Tibial artery (tissue), 4 donors: Measurements from ENCODE around the gene SLC3A2.

ENCODE experiments used
- DNase-seq, 2 donors: peaks; one replicate each; pipeline ENCODE4 v3.0.0-alpha.2; 2019
- H3K27ac ChIP-seq, 2 donors: fragments of 200-600 bp; sonication (generic) in 1 of 2; 1 replicate in 1 of 2; 2 replicates in 1 of 2; pipeline ENCODE4 v1.5.1; 2018 to 2019; ENCODE audit warnings: mild to moderate bottlenecking in 1 of 2
- H3K27me3 ChIP-seq, 2 donors: fragments of 200-600 bp; sonication (generic) in 1 of 2; one replicate each; pipeline versions ENCODE4 v1.5.1 to v1.6.0; 2016 to 2019
- H3K36me3 ChIP-seq, 3 donors: fragments of 200-600 bp; sonication (generic) in 2 of 3; one replicate each; pipeline ENCODE4 v1.5.1; 2016 to 2019; ENCODE audit warnings: mild to moderate bottlenecking in 2 of 3
- H3K4me1 ChIP-seq, 4 donors: fragments of 200-600 bp; sonication (generic) in 2 of 4; 1 replicate in 3 of 4; 2 replicates in 1 of 4; pipeline ENCODE4 v1.5.1; 2016 to 2019
- H3K4me3 ChIP-seq, 2 donors: fragments of 200-600 bp; sonication (generic) in 1 of 2; 1 replicate in 1 of 2; 2 replicates in 1 of 2; pipeline ENCODE4 v1.5.1; 2018 to 2019; ENCODE audit warnings: mild to moderate bottlenecking in 2 of 2
- H3K9me3 ChIP-seq, 3 donors: fragments of 200-600 bp; sonication (generic) in 1 of 3; one replicate each; pipeline ENCODE4 v1.5.1; 2016 to 2019
- CTCF ChIP-seq, 2 experiments: fragments of 200-600 bp in 1 of 2; fragments of 450-650 bp in 1 of 2; IDR thresholded peaks; one replicate each; pipeline ENCODE4 v1.5.1; 2017 to 2019; ENCODE audit warnings: antibody characterized with exemption in 2 of 2, mild to moderate bottlenecking in 1 of 2, moderate library complexity in 1 of 2
- intact Hi-C: fragments of 100-400 bp; cut with DNase I; formaldehyde crosslinking; loops from one replicate; pipeline ENCODE4 v1.15.0; 2023; ENCODE audit warnings: low total_unique reads

The SLC3A2 gene

GRCh38 chr11:62843466-62843865 is 37.2 kb upstream of the SLC3A2 start:
- Histone ChIP-seq H3K4me1 (peaks cover 0 to 22% (median 9%) of the 10 kb centered on the region in 4 donors), H3K27ac (no peak overlapping the region), H3K36me3 (no peaks in the 10 kb centered on the region), H3K4me3 (no peak overlapping the region), H3K27me3 (no peaks in the 10 kb centered on the region), H3K9me3 (no peaks in the 10 kb centered on the region)
- no peak for DNase-seq
- TF ChIP-seq CTCF (IDR thresholded peaks at IDR 0.05): no peak
- intact Hi-C loops: no loop called here

GRCh38 chr11:62844154-62844553 is 36.5 kb upstream of the SLC3A2 start:
- no peaks in the 10 kb centered on the region for H3K9me3 ChIP-seq
- H3K4me3 ChIP-seq: no peak overlapping the region
- H3K4me1 ChIP-seq: peaks cover 0 to 16% (median 5%) of the 10 kb centered on the region in 4 donors
- TF ChIP-seq CTCF (IDR thresholded peaks at IDR 0.05): no peak
- intact Hi-C loops: no loop called here
- no peaks in the 10 kb centered on the region for H3K36me3 ChIP-seq
- no peak for DNase-seq
- H3K27ac ChIP-seq: no peak overlapping the region
- no peaks in the 10 kb centered on the region for H3K27me3 ChIP-seq

GRCh38 chr11:62846177-62846576 is 34.5 kb upstream of the SLC3A2 start:
- Histone ChIP-seq H3K36me3 (peaks cover under 1 to 2% (median under 1%) of the 10 kb centered on the region in 3 donors), H3K4me3 (no peak overlapping the region), H3K4me1 (peaks cover 0 to 9% (median 5%) of the 10 kb centered on the region in 4 donors), H3K9me3 (no peaks in the 10 kb centered on the region), H3K27ac (no peak overlapping the region), H3K27me3 (no peaks in the 10 kb centered on the region)
- DNase-seq: no peak
- no peak for TF ChIP-seq CTCF (IDR thresholded peaks at IDR 0.05)
- intact Hi-C loops: no loop called here

- no peaks in the 10 kb centered on the region for H3K27me3 ChIP-seq
- intact Hi-C loops: no loop called here
- no peak overlapping the region for H3K27ac ChIP-seq
- no peaks in the 10 kb centered on the region for H3K4me1 ChIP-seq
- no peak overlapping the region for H3K4me3 ChIP-seq
- no peaks in the 10 kb centered on the region for H3K9me3 ChIP-seq
- H3K36me3 ChIP-seq: peaks cover 15 to 18% (median 17%) of the 10 kb centered on the region in 3 donors
- no peak for DNase-seq
- no peak for TF ChIP-seq CTCF (IDR thresholded peaks at IDR 0.05)
These were observed 32.9 kb upstream of the SLC3A2 start for GRCh38 chr11:62847767-62848314.

DNA sequence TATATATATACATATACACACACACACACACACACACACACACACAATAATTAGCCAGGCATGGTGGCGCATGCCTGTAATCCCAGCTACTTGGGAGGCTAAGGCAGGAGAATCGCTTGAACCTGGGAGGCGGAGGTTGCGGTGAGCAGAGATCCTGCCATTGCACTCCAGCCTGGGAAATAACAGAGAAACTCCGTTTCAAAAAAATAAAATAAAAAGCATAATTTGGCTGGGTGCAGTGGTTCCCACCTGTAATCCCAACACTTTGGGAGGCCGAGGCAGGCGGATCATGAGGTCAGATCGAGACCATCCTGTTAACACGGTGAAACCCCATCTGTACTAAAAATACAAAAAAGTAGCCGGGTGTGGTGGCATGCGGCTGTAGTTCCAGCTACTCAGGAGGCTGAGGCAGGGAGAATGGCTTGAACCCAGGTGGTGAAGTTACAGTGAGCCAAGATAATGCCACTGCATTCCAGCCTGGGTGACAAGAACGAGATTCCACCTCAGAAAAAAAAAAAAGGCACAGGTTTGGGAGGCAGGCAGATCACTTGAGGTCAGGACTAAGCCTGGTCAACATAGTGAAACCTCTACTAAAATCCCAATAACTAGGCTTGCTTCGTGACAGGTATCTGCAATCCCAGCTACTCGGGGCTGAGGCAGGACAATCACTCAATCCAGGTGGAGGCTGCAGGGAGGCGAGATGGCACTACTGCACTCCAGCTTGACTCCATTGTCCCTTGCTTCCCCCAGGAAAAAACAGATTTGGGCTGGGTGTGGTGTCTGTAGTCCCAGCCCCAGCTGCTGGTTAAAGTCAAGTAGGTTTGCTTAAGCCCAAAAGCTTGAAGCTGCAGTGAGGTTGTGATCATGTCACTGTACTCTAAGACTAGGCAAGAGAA is 29.5 kb upstream of the SLC3A2 start:
- Histone ChIP-seq H3K27ac (no peak overlapping the region), H3K9me3 (no peaks in the 10 kb centered on the region), H3K4me3 (no peak overlapping the region), H3K4me1 (peaks cover 0 to 20% (median 19%) of the 10 kb centered on the region in 4 donors), H3K36me3 (peaks cover 32 to 34% (median 33%) of the 10 kb centered on the region in 3 donors), H3K27me3 (no peaks in the 10 kb centered on the region)
- no peak for DNase-seq
- TF ChIP-seq CTCF (IDR thresholded peaks at IDR 0.05): no peak
- intact Hi-C loops: no loop called here
